Measurements from ENCODE around the gene RAET1G.
"Not testable (repeated sequence)": the region's sequence is repeated elsewhere in the genome, so short reads cannot be mapped to it uniquely, and the experiment has no call there.

DNA sequence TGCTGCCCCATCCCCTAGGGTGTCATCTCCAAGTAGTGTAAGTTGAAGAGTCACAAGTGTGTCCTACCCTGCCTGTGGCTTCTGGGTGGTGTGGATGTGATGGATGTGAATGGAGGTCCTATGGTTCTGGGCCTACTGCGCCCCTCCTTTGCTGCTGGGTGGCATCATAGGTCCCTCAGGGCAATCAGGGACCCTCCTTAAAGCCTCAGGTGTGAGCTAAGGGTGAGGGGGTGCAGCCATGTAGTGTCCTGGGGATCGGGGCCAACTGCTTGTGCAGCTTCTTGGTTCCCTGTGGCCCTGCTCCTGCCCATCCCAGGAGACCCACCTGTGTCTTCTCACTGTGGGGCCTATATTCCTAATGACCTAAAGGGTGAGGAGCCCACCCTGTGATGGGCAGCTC, 43.4 kb upstream of the RAET1G start:
- TF ChIP-seq, protein P1, sequence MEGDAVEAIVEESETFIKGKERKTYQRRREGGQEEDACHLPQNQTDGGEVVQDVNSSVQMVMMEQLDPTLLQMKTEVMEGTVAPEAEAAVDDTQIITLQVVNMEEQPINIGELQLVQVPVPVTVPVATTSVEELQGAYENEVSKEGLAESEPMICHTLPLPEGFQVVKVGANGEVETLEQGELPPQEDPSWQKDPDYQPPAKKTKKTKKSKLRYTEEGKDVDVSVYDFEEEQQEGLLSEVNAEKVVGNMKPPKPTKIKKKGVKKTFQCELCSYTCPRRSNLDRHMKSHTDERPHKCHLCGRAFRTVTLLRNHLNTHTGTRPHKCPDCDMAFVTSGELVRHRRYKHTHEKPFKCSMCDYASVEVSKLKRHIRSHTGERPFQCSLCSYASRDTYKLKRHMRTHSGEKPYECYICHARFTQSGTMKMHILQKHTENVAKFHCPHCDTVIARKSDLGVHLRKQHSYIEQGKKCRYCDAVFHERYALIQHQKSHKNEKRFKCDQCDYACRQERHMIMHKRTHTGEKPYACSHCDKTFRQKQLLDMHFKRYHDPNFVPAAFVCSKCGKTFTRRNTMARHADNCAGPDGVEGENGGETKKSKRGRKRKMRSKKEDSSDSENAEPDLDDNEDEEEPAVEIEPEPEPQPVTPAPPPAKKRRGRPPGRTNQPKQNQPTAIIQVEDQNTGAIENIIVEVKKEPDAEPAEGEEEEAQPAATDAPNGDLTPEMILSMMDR (IDR thresholded peaks at IDR 0.05): not testable (repeated sequence)
- not testable (repeated sequence) for TF ChIP-seq POLR2A (IDR thresholded peaks at IDR 0.05)
